ENCODE data around the gene FCRL5. TPM values are rescaled to one million over a fixed set of nuclear protein-coding genes. Genes with fewer than 3 reads are reported as not detected.

The FCRL5 gene
- total RNA-seq, 1 experiment from 2014 or later, result not detected

DNA sequence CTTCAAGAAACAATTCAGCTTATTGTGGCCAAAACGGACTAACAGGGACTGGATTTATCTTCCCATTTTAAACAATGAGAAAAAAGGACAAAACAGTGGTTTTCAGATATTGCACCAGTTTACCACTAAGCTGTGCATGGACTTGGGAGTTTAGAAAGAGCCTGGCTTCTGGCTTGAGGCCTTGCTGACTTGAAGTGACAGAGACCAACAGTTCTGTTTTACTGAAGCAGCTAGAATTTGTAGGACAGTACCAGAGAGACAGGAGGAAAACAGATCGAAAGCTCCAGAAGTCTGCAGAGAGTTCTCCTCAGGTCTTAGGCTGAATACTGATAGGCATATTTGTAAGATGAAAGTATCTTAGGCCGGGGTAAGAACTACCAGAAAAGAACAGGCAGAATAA, 25.1 kb upstream of the FCRL5 start:
- no peak overlapping the region for H3K27ac ChIP-seq (ENCODE audit: low read depth, low read length, poor library complexity, severe bottlenecking)
- no peaks in the 10 kb centered on the region for H3K4me1 ChIP-seq (ENCODE audit: insufficient read depth, low read length, poor library complexity, severe bottlenecking)
- H3K36me3 ChIP-seq (ENCODE audit: insufficient read depth, low read length, poor library complexity, severe bottlenecking), result no peaks in the 10 kb centered on the region
- no TSS peak for BruUV-seq (replicated peaks)
- H3K4me3 ChIP-seq (ENCODE audit: low read depth, low read length, poor library complexity, severe bottlenecking), result no peak overlapping the region
- ChIA-PET CTCF (no interaction called here), POLR2A (ENCODE audit: low non-redundant PET) (no interaction called here)
- no peaks in the 10 kb centered on the region for H3K9me3 ChIP-seq (ENCODE audit: low read depth, low read length, poor library complexity, severe bottlenecking)
- TF ChIP-seq EZH2 (IDR thresholded peaks at IDR 0.05; ENCODE audit: borderline replicate concordance, low read depth, low read length, poor library complexity, severe bottlenecking), result no peak
- TF ChIP-seq, protein P1, sequence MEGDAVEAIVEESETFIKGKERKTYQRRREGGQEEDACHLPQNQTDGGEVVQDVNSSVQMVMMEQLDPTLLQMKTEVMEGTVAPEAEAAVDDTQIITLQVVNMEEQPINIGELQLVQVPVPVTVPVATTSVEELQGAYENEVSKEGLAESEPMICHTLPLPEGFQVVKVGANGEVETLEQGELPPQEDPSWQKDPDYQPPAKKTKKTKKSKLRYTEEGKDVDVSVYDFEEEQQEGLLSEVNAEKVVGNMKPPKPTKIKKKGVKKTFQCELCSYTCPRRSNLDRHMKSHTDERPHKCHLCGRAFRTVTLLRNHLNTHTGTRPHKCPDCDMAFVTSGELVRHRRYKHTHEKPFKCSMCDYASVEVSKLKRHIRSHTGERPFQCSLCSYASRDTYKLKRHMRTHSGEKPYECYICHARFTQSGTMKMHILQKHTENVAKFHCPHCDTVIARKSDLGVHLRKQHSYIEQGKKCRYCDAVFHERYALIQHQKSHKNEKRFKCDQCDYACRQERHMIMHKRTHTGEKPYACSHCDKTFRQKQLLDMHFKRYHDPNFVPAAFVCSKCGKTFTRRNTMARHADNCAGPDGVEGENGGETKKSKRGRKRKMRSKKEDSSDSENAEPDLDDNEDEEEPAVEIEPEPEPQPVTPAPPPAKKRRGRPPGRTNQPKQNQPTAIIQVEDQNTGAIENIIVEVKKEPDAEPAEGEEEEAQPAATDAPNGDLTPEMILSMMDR (conservative IDR thresholded peaks at IDR 0.05; ENCODE audit: low read depth, low read length), result no peak
- intact Hi-C loops (cut with micrococcal nuclease; ENCODE audit: unreplicated experiment), result no loop called here
- H3K27me3 ChIP-seq (replicated peaks; ENCODE audit: insufficient read depth, low read depth, low read length, poor library complexity), result peaks cover 8% of the 10 kb centered on the region
- no peak for DNase-seq (ENCODE audit: low spot score)

DNA sequence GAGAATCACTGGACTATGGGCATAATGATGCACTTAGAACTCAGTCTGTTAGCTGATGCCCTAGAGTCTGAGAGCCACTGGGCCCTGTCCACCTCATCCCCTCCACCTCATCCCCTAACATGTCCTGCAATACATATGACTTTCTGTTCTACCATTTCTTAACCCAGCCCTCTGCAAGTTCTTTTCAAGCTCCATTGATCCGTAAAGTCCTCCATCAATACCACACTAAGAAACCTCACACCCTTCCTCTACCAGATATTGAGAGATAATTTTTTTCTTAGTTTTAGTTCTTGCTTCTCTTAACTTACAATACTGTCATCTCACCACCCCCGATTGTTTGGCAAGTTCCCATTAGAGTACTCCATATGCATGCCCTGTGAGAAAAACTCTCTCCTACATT, 23.4 kb upstream of the FCRL5 start:
- Histone ChIP-seq H3K27me3 (replicated peaks; ENCODE audit: insufficient read depth, low read depth, low read length, poor library complexity) (peaks cover 8% of the 10 kb centered on the region), H3K4me3 (ENCODE audit: low read depth, low read length, poor library complexity, severe bottlenecking) (no peak overlapping the region), H3K36me3 (ENCODE audit: insufficient read depth, low read length, poor library complexity, severe bottlenecking) (no peaks in the 10 kb centered on the region), H3K9me3 (ENCODE audit: low read depth, low read length, poor library complexity, severe bottlenecking) (no peaks in the 10 kb centered on the region), H3K27ac (ENCODE audit: low read depth, low read length, poor library complexity, severe bottlenecking) (no peak overlapping the region), H3K4me1 (ENCODE audit: insufficient read depth, low read length, poor library complexity, severe bottlenecking) (no peaks in the 10 kb centered on the region)
- TF ChIP-seq EZH2 (IDR thresholded peaks at IDR 0.05; ENCODE audit: borderline replicate concordance, low read depth, low read length, poor library complexity, severe bottlenecking), result no peak
- TF ChIP-seq, protein P1 (conservative IDR thresholded peaks at IDR 0.05; ENCODE audit: low read depth, low read length), result no peak
- BruUV-seq (replicated peaks), result no TSS peak
- ChIA-PET CTCF (no interaction called here), POLR2A (ENCODE audit: low non-redundant PET) (no interaction called here)
- DNase-seq (ENCODE audit: low spot score), result no peak
- intact Hi-C loops (cut with micrococcal nuclease; ENCODE audit: unreplicated experiment), result no loop called here

DNA sequence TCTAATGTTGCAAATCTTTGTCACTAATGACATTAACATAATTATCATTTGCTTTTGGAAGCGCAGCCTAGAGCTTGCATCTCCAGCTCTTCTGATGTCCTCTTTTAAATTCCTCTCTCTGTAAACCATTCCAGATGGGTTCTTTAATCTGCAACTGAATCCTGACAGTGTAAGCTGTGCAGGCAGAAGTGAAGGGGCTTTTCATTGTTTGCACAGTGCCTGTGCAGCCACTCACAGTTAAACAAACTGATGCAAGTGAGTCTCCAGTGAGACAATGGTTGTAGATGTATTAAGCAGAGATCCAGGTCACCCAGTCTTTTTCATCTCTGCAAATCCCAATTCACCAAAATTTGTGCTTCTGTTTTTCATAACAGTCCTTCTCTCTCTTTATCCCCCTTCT, 22.5 kb upstream of the FCRL5 start:
- intact Hi-C loops (cut with micrococcal nuclease; ENCODE audit: unreplicated experiment), result no loop called here
- H3K4me1 ChIP-seq (ENCODE audit: insufficient read depth, low read length, poor library complexity, severe bottlenecking), result no peaks in the 10 kb centered on the region
- H3K27ac ChIP-seq (ENCODE audit: low read depth, low read length, poor library complexity, severe bottlenecking), result no peak overlapping the region
- H3K27me3 ChIP-seq (replicated peaks; ENCODE audit: insufficient read depth, low read depth, low read length, poor library complexity), result peaks cover 8% of the 10 kb centered on the region
- no peak overlapping the region for H3K4me3 ChIP-seq (ENCODE audit: low read depth, low read length, poor library complexity, severe bottlenecking)
- no TSS peak for BruUV-seq (replicated peaks)
- no peaks in the 10 kb centered on the region for H3K9me3 ChIP-seq (ENCODE audit: low read depth, low read length, poor library complexity, severe bottlenecking)
- no peak for DNase-seq (ENCODE audit: low spot score)
- TF ChIP-seq, protein P1 (conservative IDR thresholded peaks at IDR 0.05; ENCODE audit: low read depth, low read length), result no peak
- no peaks in the 10 kb centered on the region for H3K36me3 ChIP-seq (ENCODE audit: insufficient read depth, low read length, poor library complexity, severe bottlenecking)
- POLR2A ChIA-PET (ENCODE audit: low non-redundant PET), result interaction anchor here (0.6 kb wide), 1 partner anchor 121 kb away, joined by 11 read pairs; no protein-coding TSS in a partner anchor
- CTCF ChIA-PET, result no interaction called here
